Measurements from ENCODE around the gene POLR3K. TPM values are rescaled to one million over a fixed set of nuclear protein-coding genes. Genes with fewer than 3 reads are reported as not detected.

POLR3K gene
- total RNA-seq, 2 donors from 2014 or later = 31.1 to 35.8 TPM

- peak overlapping the region; percentile 66 for H3K27ac Mint-ChIP-seq
- H3K27me3 ChIP-seq (ENCODE audit: control insufficient read depth, insufficient read depth, low read length, poor library complexity, severe bottlenecking) = no peaks in the 10 kb centered on the region
- no peaks in the 10 kb centered on the region for H3K9me3 Mint-ChIP-seq
- H3K9ac ChIP-seq (ENCODE audit: extremely low read depth, low read length, poor library complexity, severe bottlenecking) = no peak overlapping the region
- H3K27ac ChIP-seq (ENCODE audit: low read depth, low read length) = no peak overlapping the region
- H3K9me3 ChIP-seq (ENCODE audit: control insufficient read depth, low read length) = no peaks in the 10 kb centered on the region
- peaks cover 10% of the 10 kb centered on the region for H3K4me1 Mint-ChIP-seq
- WGBS, 2 experiments (ENCODE audit: insufficient coverage in 1 of 2, insufficient read length in 1 of 2) = 95 to 96% methylated on average over 9 of the region's 9 CpGs
- no peak for DNase-seq
- peaks cover 7% of the 10 kb centered on the region for H3K4me1 ChIP-seq (ENCODE audit: control insufficient read depth, insufficient read depth, low read length)
- TF ChIP-seq CTCF (conservative IDR thresholded peaks at IDR 0.05) = no peak
- H3K27me3 Mint-ChIP-seq (ENCODE audit: insufficient read depth) = no peaks in the 10 kb centered on the region
- H3K4me3 Mint-ChIP-seq = no peak overlapping the region
- peaks cover 9% of the 10 kb centered on the region for H3K36me3 ChIP-seq (ENCODE audit: control insufficient read depth, insufficient read depth, low read length)
- no peak overlapping the region for H3K4me3 ChIP-seq (ENCODE audit: low read length)
- peaks cover 29% of the 10 kb centered on the region for H3K36me3 Mint-ChIP-seq (ENCODE audit: low read depth)
Measured at GRCh38 chr16:91484-91883, 38.1 kb upstream of the POLR3K start.

GRCh38 chr16:89391-90302 lies 36.2 kb upstream of the POLR3K start:
- Mint-ChIP-seq H3K27ac (peak overlapping the region; percentile 58), H3K4me3 (no peak overlapping the region), H3K9me3 (no peaks in the 10 kb centered on the region), H3K36me3 (ENCODE audit: low read depth) (peaks cover 32% of the 10 kb centered on the region), H3K27me3 (ENCODE audit: insufficient read depth) (no peaks in the 10 kb centered on the region), H3K4me1 (peaks cover under 1% of the 10 kb centered on the region)
- Histone ChIP-seq H3K9me3 (ENCODE audit: control insufficient read depth, low read length) (no peaks in the 10 kb centered on the region), H3K4me1 (ENCODE audit: control insufficient read depth, insufficient read depth, low read length) (no peaks in the 10 kb centered on the region), H3K27me3 (ENCODE audit: control insufficient read depth, insufficient read depth, low read length, poor library complexity, severe bottlenecking) (no peaks in the 10 kb centered on the region), H3K4me3 (ENCODE audit: low read length) (no peak overlapping the region), H3K27ac (ENCODE audit: low read depth, low read length) (no peak overlapping the region), H3K36me3 (ENCODE audit: control insufficient read depth, insufficient read depth, low read length) (peaks cover 14% of the 10 kb centered on the region), H3K9ac (ENCODE audit: extremely low read depth, low read length, poor library complexity, severe bottlenecking) (no peak overlapping the region)
- 93 to 94% methylated on average over 24 to 30 of the region's 30 CpGs for WGBS, 2 experiments (ENCODE audit: insufficient coverage in 1 of 2, insufficient read length in 1 of 2)
- DNase-seq = no peak
- TF ChIP-seq CTCF (conservative IDR thresholded peaks at IDR 0.05) = no peak

- Mint-ChIP-seq H3K36me3 (ENCODE audit: low read depth) (peaks cover 36% of the 10 kb centered on the region), H3K27ac (no peak overlapping the region), H3K4me1 (no peaks in the 10 kb centered on the region), H3K27me3 (ENCODE audit: insufficient read depth) (no peaks in the 10 kb centered on the region), H3K9me3 (no peaks in the 10 kb centered on the region), H3K4me3 (no peak overlapping the region)
- Histone ChIP-seq H3K27me3 (ENCODE audit: control insufficient read depth, insufficient read depth, low read length, poor library complexity, severe bottlenecking) (no peaks in the 10 kb centered on the region), H3K4me3 (ENCODE audit: low read length) (no peak overlapping the region), H3K4me1 (ENCODE audit: control insufficient read depth, insufficient read depth, low read length) (no peaks in the 10 kb centered on the region), H3K27ac (ENCODE audit: low read depth, low read length) (no peak overlapping the region), H3K36me3 (ENCODE audit: control insufficient read depth, insufficient read depth, low read length) (peaks cover 17% of the 10 kb centered on the region), H3K9ac (ENCODE audit: extremely low read depth, low read length, poor library complexity, severe bottlenecking) (no peak overlapping the region), H3K9me3 (ENCODE audit: control insufficient read depth, low read length) (no peaks in the 10 kb centered on the region)
- WGBS, 2 experiments (ENCODE audit: insufficient coverage in 1 of 2, insufficient read length in 1 of 2) = 94 to 100% methylated on average over 9 to 14 of the region's 14 CpGs
- DNase-seq = no peak
- no peak for TF ChIP-seq CTCF (conservative IDR thresholded peaks at IDR 0.05)
Measured at GRCh38 chr16:88613-89012, 35.2 kb upstream of the POLR3K start.
